ENCODE results near the gene ANTXR1. TPM values are rescaled to one million over a fixed set of nuclear protein-coding genes. Genes with fewer than 3 reads are reported as not detected.
"Not testable (repeated sequence)": the region's sequence is repeated elsewhere in the genome, so short reads cannot be mapped to it uniquely, and the experiment has no call there.

The ANTXR1 gene
- total RNA-seq, 1 experiment from 2014 or later = 8.1 TPM

- DNase-seq (ENCODE audit: low spot score) = no peak
- in situ Hi-C loops (cut with HindIII; ENCODE audit: low sequenced_read_pairs) = no loop called here
These were observed 198.1 kb downstream of the ANTXR1 start for GRCh38 chr2:69211048-69211447.

DNA sequence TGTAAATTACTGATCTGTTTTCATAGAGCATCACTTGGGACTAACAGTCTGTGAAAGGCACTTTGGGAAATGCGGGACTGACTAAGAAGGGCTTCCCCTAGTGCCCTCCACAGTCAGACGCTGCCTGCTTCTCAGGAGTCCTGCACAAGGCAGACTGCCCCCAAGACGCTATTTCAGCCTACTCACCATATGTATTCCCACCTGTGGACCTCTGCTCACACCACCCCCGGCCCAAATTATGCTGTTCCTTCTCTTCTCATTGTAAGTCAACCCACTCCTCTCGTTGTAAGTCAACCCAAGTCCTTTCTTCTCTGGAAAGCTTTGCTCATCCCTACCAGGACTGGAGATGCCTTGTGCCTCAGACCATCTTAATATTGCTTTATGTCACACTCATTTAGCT lies 198.7 kb downstream of the ANTXR1 start:
- in situ Hi-C loops (cut with HindIII; ENCODE audit: low sequenced_read_pairs) = no loop called here
- DNase-seq (ENCODE audit: low spot score) = no peak

DNA sequence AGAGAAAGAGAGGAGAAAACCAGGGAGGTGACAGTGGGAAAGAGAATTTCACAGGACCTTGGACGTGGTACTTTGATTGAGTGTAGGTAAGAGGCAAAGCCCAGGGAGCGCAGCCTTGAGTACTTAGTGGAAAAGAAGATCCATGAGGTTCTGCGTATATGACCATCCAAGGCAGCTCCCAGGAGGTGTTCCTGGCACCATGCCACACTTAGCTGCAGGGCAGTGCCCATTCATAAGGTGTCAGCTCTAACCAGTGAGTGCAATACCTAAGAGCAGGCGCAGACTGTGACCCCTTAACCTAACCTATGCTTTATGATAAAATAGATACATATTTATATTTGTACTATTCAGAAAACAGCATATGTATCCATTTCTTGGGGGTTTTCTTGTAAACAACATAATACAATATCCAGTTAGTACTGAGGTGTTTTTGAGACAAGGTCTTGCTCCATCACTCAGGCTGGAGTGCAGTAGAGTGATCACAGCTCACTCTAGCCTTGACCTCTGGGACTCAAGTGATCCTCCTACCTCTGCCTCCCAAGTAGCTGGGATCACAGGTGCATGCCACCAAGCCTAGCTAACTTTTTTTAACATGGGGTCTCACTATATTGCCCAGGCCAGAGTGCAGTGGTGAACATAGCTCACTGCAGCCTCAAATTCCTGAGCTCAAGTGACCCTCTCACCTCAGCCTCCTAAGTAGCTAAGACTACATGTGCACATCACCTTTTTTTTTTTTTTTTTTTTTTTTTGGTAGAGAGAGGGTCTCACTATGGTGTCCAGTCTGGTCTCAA lies 199.5 kb downstream of the ANTXR1 start:
- in situ Hi-C loops (cut with HindIII; ENCODE audit: low sequenced_read_pairs) = no loop called here
- DNase-seq (ENCODE audit: low spot score) = no peak

DNA sequence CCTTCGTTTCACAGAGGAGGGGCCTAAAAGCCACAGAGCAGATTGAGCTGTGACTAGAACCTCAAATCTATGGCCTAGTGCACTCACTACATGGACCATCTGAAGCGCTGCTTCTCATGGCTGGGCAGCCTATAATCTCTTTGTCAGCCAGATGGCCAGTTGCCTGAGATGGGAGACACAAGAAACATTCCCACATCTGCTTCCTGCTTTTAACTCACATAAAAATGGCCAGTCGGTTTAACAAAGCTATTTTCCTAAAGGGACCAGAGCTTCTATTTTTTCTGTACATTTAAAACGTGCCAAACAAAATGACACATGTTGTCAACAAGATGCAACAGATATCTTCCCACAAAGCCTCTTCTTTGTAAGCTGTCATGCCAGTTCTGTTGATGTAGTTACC lies 200.2 kb downstream of the ANTXR1 start:
- DNase-seq (ENCODE audit: low spot score) = no peak
- in situ Hi-C loops (cut with HindIII; ENCODE audit: low sequenced_read_pairs) = no loop called here

- in situ Hi-C loops (cut with HindIII; ENCODE audit: low sequenced_read_pairs) = no loop called here
- DNase-seq (ENCODE audit: low spot score) = no peak
These were observed 200.8 kb downstream of the ANTXR1 start for GRCh38 chr2:69213782-69214181.

GRCh38 chr2:69214898-69215297 lies 201.9 kb downstream of the ANTXR1 start:
- in situ Hi-C loops (cut with HindIII; ENCODE audit: low sequenced_read_pairs) = no loop called here
- no peak for DNase-seq (ENCODE audit: low spot score)

DNA sequence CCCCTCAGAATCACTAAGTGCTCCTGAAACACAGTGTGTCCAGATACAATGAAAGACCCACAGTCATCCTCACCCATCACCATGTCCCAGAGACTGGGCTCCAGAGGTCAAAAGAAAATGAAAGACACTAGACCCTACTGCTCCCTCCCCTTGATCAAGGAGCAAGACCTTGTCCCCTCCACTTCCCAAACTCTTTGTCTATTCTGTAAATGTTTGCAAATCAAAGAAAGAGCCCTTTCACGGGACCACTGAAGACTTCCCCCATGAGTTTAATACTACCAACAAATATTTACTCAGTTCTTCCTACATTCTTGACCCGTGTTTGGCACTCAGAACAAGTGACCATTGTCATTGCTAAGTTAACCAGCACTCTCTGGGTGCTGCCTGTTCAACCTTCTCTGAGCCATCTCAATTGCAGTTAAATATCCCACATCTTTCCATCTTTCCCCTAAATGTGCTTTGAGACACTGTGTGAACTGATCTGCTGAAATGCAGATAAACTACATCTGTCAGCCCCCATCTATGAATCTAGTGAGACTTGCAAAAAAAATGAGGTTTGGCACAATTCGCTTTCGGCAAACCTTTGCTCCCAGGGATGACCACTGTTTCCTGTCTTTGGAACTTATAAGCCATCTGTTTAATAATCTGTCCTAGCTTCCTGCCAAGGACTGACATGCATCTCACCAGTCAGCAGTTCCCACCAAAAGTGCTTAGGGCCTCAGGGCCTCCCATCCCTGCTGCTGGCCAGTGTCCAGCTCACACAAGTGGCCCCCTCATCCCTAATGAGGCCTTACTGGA lies 203.8 kb downstream of the ANTXR1 start:
- DNase-seq (ENCODE audit: low spot score) = peak; percentile 30
- in situ Hi-C loops (cut with HindIII; ENCODE audit: low sequenced_read_pairs) = no loop called here

GRCh38 chr2:69217333-69218080 lies 204.5 kb downstream of the ANTXR1 start:
- in situ Hi-C loops (cut with HindIII; ENCODE audit: low sequenced_read_pairs) = no loop called here
- no peak for DNase-seq (ENCODE audit: low spot score)

GRCh38 chr2:69221512-69221911 lies 208.5 kb downstream of the ANTXR1 start:
- no peak for DNase-seq (ENCODE audit: low spot score)
- in situ Hi-C loops (cut with HindIII; ENCODE audit: low sequenced_read_pairs) = no loop called here

DNA sequence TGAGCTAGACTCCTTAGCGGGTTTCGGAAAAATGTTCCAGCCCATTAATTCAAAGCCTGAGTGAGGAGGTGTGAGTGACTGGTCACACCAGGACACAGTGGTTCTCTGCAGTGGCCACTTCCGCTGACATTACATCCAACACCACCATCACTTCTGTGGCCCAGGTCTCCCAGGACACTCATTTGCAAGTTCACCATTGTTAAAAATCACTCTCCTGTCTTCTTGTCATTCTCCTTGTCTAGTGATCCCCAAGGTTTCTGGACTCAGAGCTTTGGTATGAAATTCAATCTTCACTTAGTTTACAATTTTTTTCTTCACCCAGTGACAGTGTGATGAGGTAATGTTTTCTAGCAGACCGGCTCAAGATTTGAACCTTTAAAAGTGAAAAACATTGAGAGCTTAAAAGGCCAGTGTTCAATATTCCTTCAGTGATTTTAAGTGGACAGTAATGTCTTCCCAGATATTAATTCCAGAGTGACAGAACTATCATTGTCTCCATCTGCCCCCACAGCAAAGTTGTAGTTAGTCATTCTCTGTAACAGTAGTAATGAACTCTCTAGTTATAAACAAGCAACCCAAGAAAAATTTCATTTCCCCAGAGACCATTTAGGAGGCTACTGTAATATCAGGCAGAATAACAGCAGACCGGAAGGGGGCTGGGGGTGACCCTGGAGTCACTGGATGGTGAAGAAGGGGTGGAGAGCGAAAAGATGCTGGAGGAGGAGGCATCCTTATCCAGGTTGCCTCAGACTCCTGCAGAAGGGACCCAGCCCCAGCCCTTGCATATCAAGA lies 209.2 kb downstream of the ANTXR1 start:
- no peak for DNase-seq (ENCODE audit: low spot score)
- in situ Hi-C loops (cut with HindIII; ENCODE audit: low sequenced_read_pairs) = no loop called here

DNA sequence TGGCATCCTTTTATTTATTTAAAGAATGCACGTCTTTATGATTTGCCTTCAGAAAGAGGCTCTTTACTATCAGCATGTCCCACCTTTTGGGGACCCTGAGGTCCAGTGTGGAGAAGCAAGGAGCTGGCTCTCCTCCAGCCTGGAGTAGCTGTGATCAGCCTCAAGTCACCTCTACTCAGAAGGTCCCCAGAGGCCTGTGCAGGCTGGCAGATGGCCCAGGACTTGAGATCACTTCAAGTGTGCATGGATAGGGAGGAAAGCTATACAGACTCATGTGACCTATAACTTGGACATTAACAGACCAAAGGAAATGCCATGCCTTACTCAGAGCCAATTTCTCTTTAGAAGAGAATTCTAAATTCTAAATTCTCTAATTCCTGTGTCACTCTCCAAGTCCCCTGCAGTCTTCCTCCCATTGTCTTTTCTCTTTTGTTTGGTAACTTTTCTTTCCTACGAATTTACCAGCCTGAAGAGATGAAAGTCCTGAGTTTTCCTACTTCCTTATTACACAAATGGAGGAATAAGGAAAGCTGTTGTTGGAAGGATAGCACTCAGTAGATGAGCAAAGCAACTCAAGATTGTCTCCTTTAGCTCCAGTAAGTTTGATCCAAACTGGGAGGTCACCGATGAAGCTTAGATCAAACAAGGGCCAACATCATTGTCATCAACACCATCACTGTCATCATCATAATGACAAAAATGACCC lies 210.1 kb downstream of the ANTXR1 start:
- in situ Hi-C loops (cut with HindIII; ENCODE audit: low sequenced_read_pairs) = no loop called here
- DNase-seq (ENCODE audit: low spot score) = no peak

GRCh38 chr2:69223759-69224511 lies 211.0 kb downstream of the ANTXR1 start:
- in situ Hi-C loops (cut with HindIII; ENCODE audit: low sequenced_read_pairs) = no loop called here
- no peak for DNase-seq (ENCODE audit: low spot score)

DNA sequence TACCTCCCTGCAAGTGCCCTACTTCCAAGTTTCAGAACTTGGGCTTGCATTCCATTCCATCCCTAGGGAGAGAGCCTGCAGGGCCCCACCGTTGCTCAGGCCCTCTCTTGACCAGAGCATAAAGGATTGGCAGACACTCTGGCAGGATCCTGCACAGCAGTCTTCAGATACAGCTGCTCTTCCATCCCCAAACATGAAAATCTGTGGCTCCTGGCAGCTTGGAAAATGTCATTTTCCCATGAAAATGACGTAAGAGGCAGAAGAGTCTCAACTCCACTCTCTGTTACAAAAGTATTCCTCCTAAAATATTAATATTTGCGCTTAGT lies 211.5 kb downstream of the ANTXR1 start:
- no peak for DNase-seq (ENCODE audit: low spot score)
- in situ Hi-C loops (cut with HindIII; ENCODE audit: low sequenced_read_pairs) = no loop called here

GRCh38 chr2:69225933-69226332 lies 213.0 kb downstream of the ANTXR1 start:
- no peak for DNase-seq (ENCODE audit: low spot score)
- in situ Hi-C loops (cut with HindIII; ENCODE audit: low sequenced_read_pairs) = no loop called here

DNA sequence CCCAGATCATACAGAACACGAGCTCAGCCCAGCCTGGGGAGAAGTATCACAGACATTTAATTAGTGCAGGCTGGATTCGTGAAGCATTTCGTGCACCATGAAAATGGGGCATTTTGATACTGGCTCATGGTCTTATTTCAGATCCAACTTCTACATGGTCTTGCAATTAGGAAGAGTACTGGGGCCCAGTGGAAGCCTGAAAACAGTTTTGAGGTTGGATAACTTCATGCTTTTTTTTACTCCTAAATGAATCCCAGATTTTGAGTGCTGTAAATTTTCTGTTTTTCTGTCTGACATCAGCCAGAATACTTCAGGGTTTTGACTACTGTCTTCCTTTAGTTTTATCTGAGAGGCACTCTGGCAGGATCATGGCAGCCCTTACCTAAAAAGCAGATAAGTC lies 213.9 kb downstream of the ANTXR1 start:
- in situ Hi-C loops (cut with HindIII; ENCODE audit: low sequenced_read_pairs) = no loop called here

GRCh38 chr2:69227716-69228115 lies 214.7 kb downstream of the ANTXR1 start:
- in situ Hi-C loops (cut with HindIII; ENCODE audit: low sequenced_read_pairs) = no loop called here
- no peak for DNase-seq (ENCODE audit: low spot score)

More for the DNA sequence above, 213.9 kb downstream of the ANTXR1 start:
- no peak for DNase-seq (ENCODE audit: low spot score)

- DNase-seq (ENCODE audit: low spot score); in situ Hi-C loops (cut with HindIII; ENCODE audit: low sequenced_read_pairs): not testable (repeated sequence)
These were observed 218.0 kb downstream of the ANTXR1 start for GRCh38 chr2:69230946-69231345.
